Left lobe of liver (tissue), 2 donors: ENCODE data around the gene DARS1. TPM values are rescaled to one million over a fixed set of nuclear protein-coding genes. Genes with fewer than 3 reads are reported as not detected.

Experiments
- ATAC-seq: fragments of 200-7000 bp; cut with Tn5 transposase; one replicate; pipeline ENCODE4 v1.9.1; 2020; ENCODE audit warnings: mild to moderate bottlenecking, moderate library complexity
- DNase-seq: peaks from one replicate; pipeline ENCODE4 v3.0.0-alpha.2; 2020; ENCODE audit warnings: low spot score
- total RNA-seq: library from RNA; stranded (reverse); gene quantifications from one replicate; pipeline ENCODE4 v1.2.1, GENCODE V29; 2021
- donor health status: DM: no; HTN: no; CAD: no; lungs with moderate emphysema.
- donor health status: DM: no; HTN: yes; CAD: no.

DARS1 gene
- total RNA-seq, 1 donor from 2014 or later = 19.9 TPM

GRCh38 chr2:136016836-136017235 is 31.4 kb upstream of the DARS1 start:
- ATAC-seq (no peak), DNase-seq (no peak)

- no peak for ATAC-seq
- no peak for DNase-seq
These were observed 31.0 kb upstream of the DARS1 start for GRCh38 chr2:136016427-136016826.

GRCh38 chr2:136015699-136016098 is 30.3 kb upstream of the DARS1 start:
- ATAC-seq (no peak), DNase-seq (no peak)

GRCh38 chr2:136014411-136014810 is 29.0 kb upstream of the DARS1 start:
- no peak for DNase-seq
- ATAC-seq = no peak

GRCh38 chr2:136013955-136014354 is 28.5 kb upstream of the DARS1 start:
- no peak for DNase-seq
- ATAC-seq = peak; percentile 68

- ATAC-seq (no peak), DNase-seq (no peak)
These were observed 27.8 kb upstream of the DARS1 start for GRCh38 chr2:136013136-136013685.

GRCh38 chr2:136012315-136012714 is 26.9 kb upstream of the DARS1 start:
- no peak for ATAC-seq

GRCh38 chr2:136010126-136010525 is 24.7 kb upstream of the DARS1 start:
- ATAC-seq (no peak), DNase-seq (no peak)

More at GRCh38 chr2:136012315-136012714, 26.9 kb upstream of the DARS1 start:
- DNase-seq = no peak

- peak; percentile 53 for ATAC-seq
- peak; percentile 60 for DNase-seq
These were observed 22.9 kb upstream of the DARS1 start for GRCh38 chr2:136008205-136008865.

- ATAC-seq (no peak), DNase-seq (no peak)
These were observed 21.2 kb upstream of the DARS1 start for GRCh38 chr2:136006658-136007057.

GRCh38 chr2:136005462-136006196 is 20.2 kb upstream of the DARS1 start:
- no peak for ATAC-seq
- no peak for DNase-seq

GRCh38 chr2:136004965-136005364 is 19.5 kb upstream of the DARS1 start:
- ATAC-seq (no peak), DNase-seq (no peak)

- ATAC-seq = no peak
- DNase-seq = no peak
These were observed 15.7 kb upstream of the DARS1 start for GRCh38 chr2:136001131-136001530.

- ATAC-seq (peak; percentile 23), DNase-seq (no peak)
These were observed 15.1 kb upstream of the DARS1 start for GRCh38 chr2:136000502-136000901.

GRCh38 chr2:135999899-136000298 is 14.5 kb upstream of the DARS1 start:
- no peak for DNase-seq
- ATAC-seq = no peak

GRCh38 chr2:135998879-135999278 is 13.5 kb upstream of the DARS1 start:
- DNase-seq (no peak), ATAC-seq (no peak)

GRCh38 chr2:135997380-135997779 is 12.0 kb upstream of the DARS1 start:
- DNase-seq (no peak), ATAC-seq (no peak)

GRCh38 chr2:135996304-135996703 is 10.9 kb upstream of the DARS1 start:
- no peak for DNase-seq
- no peak for ATAC-seq

- DNase-seq = no peak
- no peak for ATAC-seq
These were observed 8.9 kb upstream of the DARS1 start for GRCh38 chr2:135994281-135994680.

- DNase-seq = no peak
- ATAC-seq = no peak
These were observed 8.0 kb upstream of the DARS1 start for GRCh38 chr2:135993421-135993820.

- no peak for ATAC-seq
These were observed 6.4 kb upstream of the DARS1 start for GRCh38 chr2:135991861-135992260.

GRCh38 chr2:135987441-135987840 is 2.0 kb upstream of the DARS1 start:
- no peak for ATAC-seq

More at GRCh38 chr2:135991861-135992260, 6.4 kb upstream of the DARS1 start:
- no peak for DNase-seq

More at GRCh38 chr2:135987441-135987840, 2.0 kb upstream of the DARS1 start:
- DNase-seq = no peak
